GM23338 (cell line): Measurements from ENCODE around the gene ATN1. TPM values are rescaled to one million over a fixed set of nuclear protein-coding genes. Genes with fewer than 3 reads are reported as not detected.

Experiments
- ATAC-seq: fragments of 200-7000 bp; cut with Tn5 transposase; 3 replicates; pipeline ENCODE4 v1.9.1; 2020
- DNase-seq: peaks from one replicate; pipeline ENCODE4 v3.0.0-alpha.2; 2015; ENCODE audit warnings: low spot score
- H2AFZ ChIP-seq: fragments of 200-600 bp; sonication (generic); 2 replicates; pipeline ENCODE4 v1.8.0; 2016; ENCODE audit warnings: antibody characterized with exemption, mild to moderate bottlenecking, moderate library complexity
- H3F3A ChIP-seq: fragments of 200-600 bp; sonication (generic); replicated peaks from 2 replicates; pipeline ENCODE4 v1.8.0; 2017; ENCODE audit warnings: antibody characterized with exemption, mixed run types, low read depth
- H3K27ac ChIP-seq: fragments of 200-600 bp; sonication (generic); 2 replicates; pipeline ENCODE4 v1.6.1; 2016; ENCODE audit warnings: low read depth
- H3K27me3 ChIP-seq: fragments of 200-600 bp; sonication (generic); 2 replicates; pipeline ENCODE4 v1.8.0; 2016; ENCODE audit warnings: mild to moderate bottlenecking, mixed run types, moderate library complexity; ENCODE audit not compliant: insufficient read depth
- H3K36me3 ChIP-seq: fragments of 200-600 bp; sonication (generic); 2 replicates; pipeline ENCODE4 v1.8.0; 2016; ENCODE audit warnings: mild to moderate bottlenecking; ENCODE audit not compliant: insufficient read depth
- H3K4me1 ChIP-seq: fragments of 200-600 bp; sonication (generic); 2 replicates; pipeline ENCODE4 v1.8.0; 2016; ENCODE audit warnings: mild to moderate bottlenecking, moderate library complexity; ENCODE audit not compliant: insufficient read depth
- H3K4me2 ChIP-seq: fragments of 200-600 bp; sonication (generic); 2 replicates; pipeline ENCODE4 v1.7.1; 2017; ENCODE audit warnings: mixed run types
- H3K4me3 ChIP-seq: fragments of 200-600 bp; sonication (generic); 2 replicates; pipeline ENCODE4 v1.6.1; 2016; ENCODE audit warnings: mixed run types
- H3K79me2 ChIP-seq: fragments of 200-600 bp; sonication (generic); replicated peaks from 2 replicates; pipeline ENCODE4 v1.8.0; 2017; ENCODE audit warnings: mild to moderate bottlenecking; ENCODE audit not compliant: insufficient read depth
- H3K9me2 ChIP-seq: fragments of 200-600 bp; sonication (generic); 2 replicates; pipeline ENCODE4 v1.8.0; 2017; ENCODE audit not compliant: insufficient read depth
- H4K20me1 ChIP-seq: fragments of 200-600 bp; sonication (generic); replicated peaks from 2 replicates; pipeline ENCODE4 v1.8.0; 2017; ENCODE audit warnings: mild to moderate bottlenecking; ENCODE audit not compliant: insufficient read depth
- H3K27ac Mint-ChIP-seq: 2 replicates; pipeline ENCODE4 v1.8.0; 2020; ENCODE audit warnings: inconsistent platforms, mild to moderate bottlenecking, moderate library complexity, mixed read lengths
- H3K27me3 Mint-ChIP-seq: 3 replicates; pipeline ENCODE4 v1.8.0; 2022; ENCODE audit warnings: low read depth, mild to moderate bottlenecking, moderate library complexity, mixed read lengths, inconsistent platforms; ENCODE audit not compliant: insufficient read depth, poor library complexity
- H3K36me3 Mint-ChIP-seq: 3 replicates; pipeline ENCODE4 v1.8.0; 2021; ENCODE audit warnings: low read depth, mild to moderate bottlenecking, inconsistent platforms, moderate library complexity, mixed read lengths
- H3K4me1 Mint-ChIP-seq: 3 replicates; pipeline ENCODE4 v1.8.0; 2020; ENCODE audit warnings: mild to moderate bottlenecking, inconsistent platforms, mixed read lengths
- H3K4me3 Mint-ChIP-seq: 3 replicates; pipeline ENCODE4 v1.8.0; 2021; ENCODE audit warnings: moderate library complexity, mild to moderate bottlenecking, inconsistent platforms, mixed read lengths
- H3K9me3 Mint-ChIP-seq: 3 replicates; pipeline ENCODE4 v1.8.0; 2020; ENCODE audit warnings: moderate library complexity, mild to moderate bottlenecking, inconsistent platforms, mixed read lengths
- CREB1 ChIP-seq: fragments of 250-450 bp; sonication (Bioruptor Pico); IDR thresholded peaks from 2 replicates; pipeline ENCODE4 v1.5.0; 2020; ENCODE audit warnings: low read depth, mild to moderate bottlenecking, moderate library complexity
- CTCF ChIP-seq, 2 experiments: fragments of 200-600 bp in 1 of 2; sonication (generic) in 1 of 2; conservative IDR thresholded peaks; 2 replicates each; pipeline versions ENCODE4 v1.5.1 to v1.6.1; 2016 to 2017; ENCODE audit warnings: antibody characterized with exemption in 2 of 2, low read depth in 2 of 2, mild to moderate bottlenecking in 2 of 2, moderate library complexity in 1 of 2
- EZH2 ChIP-seq: fragments of 200-600 bp; sonication (generic); IDR thresholded peaks from one replicate; pipeline ENCODE4 v1.8.0; 2017; ENCODE audit warnings: antibody characterized with exemption, mild to moderate bottlenecking, low read depth; ENCODE audit not compliant: unreplicated experiment
- EZH2phosphoT487 ChIP-seq: fragments of 200-600 bp; sonication (generic); IDR thresholded peaks from one replicate; pipeline ENCODE4 v1.8.1; 2018; ENCODE audit warnings: antibody characterized with exemption; ENCODE audit not compliant: unreplicated experiment
- JUNB ChIP-seq: IDR thresholded peaks from one replicate; pipeline ENCODE4 v1.6.1; 2016; ENCODE audit warnings: antibody characterized with exemption; ENCODE audit not compliant: unreplicated experiment
- NANOG ChIP-seq: IDR thresholded peaks from 2 replicates; pipeline ENCODE4 v1.6.1; 2016; ENCODE audit warnings: antibody characterized with exemption, borderline replicate concordance
- POLR2AphosphoS5 ChIP-seq: IDR thresholded peaks from 2 replicates; pipeline ENCODE4 v1.6.1; 2016; ENCODE audit warnings: antibody characterized with exemption, low read depth
- ZNF114 ChIP-seq: fragments of 250-450 bp; sonication (Bioruptor Pico); IDR thresholded peaks from 2 replicates; pipeline ENCODE4 v1.5.0; 2020; ENCODE audit warnings: mild to moderate bottlenecking, moderate library complexity
- ZNF331 ChIP-seq: fragments of 250-450 bp; sonication (Bioruptor Pico); IDR thresholded peaks from 2 replicates; pipeline ENCODE4 v1.5.0; 2020; ENCODE audit warnings: low read depth, mild to moderate bottlenecking, moderate library complexity
- ZNF462 ChIP-seq: fragments of 250-450 bp; sonication (Bioruptor Pico); IDR thresholded peaks from 2 replicates; pipeline ENCODE4 v1.5.0; 2020; ENCODE audit warnings: mild to moderate bottlenecking, moderate library complexity
- polyA plus RNA-seq: library from polyadenylated mRNA; unstranded; fragments of >200 nt; fragmentation: Nextera tagmentation; extraction: Ambion mirVana; gene quantifications from 2 replicates; pipeline ENCODE4 v1.2.1, GENCODE V29; 2016
- total RNA-seq: library from RNA; depleted of rRNA; stranded (reverse); fragments of >200 nt; shearing (Covaris generic); gene quantifications from 2 replicates; pipeline ENCODE4 v1.2.3, GENCODE V29; 2014

Gene ATN1
- total and polyA plus RNA-seq, 2 experiments from 2014 or later, result 27.2 to 49.6 TPM

- H3K27ac ChIP-seq, result 0 out of 2 replicates have a peak overlapping the region, but pooled peaks have one; percentile 50
- peaks cover 67% of the 10 kb centered on the region for H3K79me2 ChIP-seq
- no peak for DNase-seq
- Mint-ChIP-seq H3K4me3 (no peak overlapping the region; the same call in 2 of the 3 replicates), H3K36me3 (peaks cover 73% of the 10 kb centered on the region), H3K27ac (no peak overlapping the region), H3K4me1 (peaks cover 48% of the 10 kb centered on the region), H3K9me3 (peaks cover 2% of the 10 kb centered on the region; the same call in 1 of the 3 replicates), H3K27me3 (peaks cover 21% of the 10 kb centered on the region)
- H2AFZ ChIP-seq, result no peak overlapping the region
- H3K27me3 ChIP-seq, result no peaks in the 10 kb centered on the region
- H3K9me2 ChIP-seq, result no peaks in the 10 kb centered on the region
- H3K4me2 ChIP-seq, result no peak overlapping the region
- H4K20me1 ChIP-seq, result peaks cover 7% of the 10 kb centered on the region; the same call in 1 of the 2 replicates
- no peak for ATAC-seq
- peaks cover 31% of the 10 kb centered on the region for H3K36me3 ChIP-seq
- H3F3A ChIP-seq, result peaks cover 55% of the 10 kb centered on the region
- peaks cover 36% of the 10 kb centered on the region for H3K4me1 ChIP-seq
- no peak overlapping the region for H3K4me3 ChIP-seq
- TF ChIP-seq ZNF331 (no peak), EZH2 (no peak), EZH2phosphoT487 (no peak), CTCF (conservative IDR thresholded peaks at IDR 0.05; ENCODE audit: low read depth in 2 of 2) (no peak), NANOG (no peak), CREB1 (CRISPR knock-in tag) (no peak), ZNF114 (no peak), POLR2AphosphoS5 (no peak)
Observed at GRCh38 chr12:6967651-6968100, 39.9 kb downstream of the ATN1 start.

- TF ChIP-seq ZNF462 (CRISPR knock-in tag) (no peak), ZNF114 (no peak), POLR2AphosphoS5 (no peak), EZH2phosphoT487 (no peak), JUNB (no peak)
- DNase-seq (no peak), ATAC-seq (no peak)
- Histone ChIP-seq H3K27me3 (no peaks in the 10 kb centered on the region), H4K20me1 (peaks cover 10% of the 10 kb centered on the region; the same call in 1 of the 2 replicates), H3K79me2 (peaks cover 68% of the 10 kb centered on the region), H3K9me2 (no peaks in the 10 kb centered on the region), H3K36me3 (peaks cover 31% of the 10 kb centered on the region), H3K4me2 (no peak overlapping the region), H3K4me1 (peaks cover 34% of the 10 kb centered on the region), H3K27ac (peak overlapping the region; percentile 92; the same call in 1 of the 2 replicates), H2AFZ (no peak overlapping the region), H3K4me3 (peak overlapping the region; percentile 73; the same call in 1 of the 2 replicates), H3F3A (peaks cover 55% of the 10 kb centered on the region)
- H3K27me3 Mint-ChIP-seq, result peaks cover 21% of the 10 kb centered on the region
- H3K9me3 Mint-ChIP-seq, result peaks cover 2% of the 10 kb centered on the region; the same call in 1 of the 3 replicates
- H3K36me3 Mint-ChIP-seq, result peaks cover 79% of the 10 kb centered on the region
- H3K4me1 Mint-ChIP-seq, result peaks cover 47% of the 10 kb centered on the region
- H3K4me3 Mint-ChIP-seq, result peak overlapping the region; percentile 100
- peak overlapping the region; percentile 99 for H3K27ac Mint-ChIP-seq
Observed at GRCh38 chr12:6968426-6968825, 40.7 kb downstream of the ATN1 start.
